ENCODE data around the gene ZBTB12. TPM values are rescaled to one million over a fixed set of nuclear protein-coding genes. Genes with fewer than 3 reads are reported as not detected.
A peak's percentile ranks its signal among the peaks of the same experiment; 100 is the strongest.
"Not testable (repeated sequence)": the region's sequence is repeated elsewhere in the genome, so short reads cannot be mapped to it uniquely, and the experiment has no call there.

The ZBTB12 gene
- total RNA-seq, 1 donor from 2014 or later, result 3.3 TPM

- intact Hi-C loops (cut with micrococcal nuclease), result no loop called here
- ATAC-seq (no peak), DNase-seq (no peak)
Observed at GRCh38 chr6:31927863-31928671, 26.2 kb upstream of the ZBTB12 start.

GRCh38 chr6:31927242-31927862 lies 25.5 kb upstream of the ZBTB12 start, which contains the start of gene C2:
C2 (plus strand) TSS chr6:31927717; CDS start chr6:31927753, 36 bp downstream.
- intact Hi-C loops (cut with micrococcal nuclease), result no loop called here
- ATAC-seq (peak; percentile 25), DNase-seq (no peak)

GRCh38 chr6:31922942-31923341 lies 21.1 kb upstream of the ZBTB12 start:
- ATAC-seq (no peak), DNase-seq (no peak)
- intact Hi-C loops (cut with micrococcal nuclease), result no loop called here

- DNase-seq, result no peak
- intact Hi-C loops (cut with micrococcal nuclease), result no loop called here
- no peak for ATAC-seq
Observed at GRCh38 chr6:31920811-31921210, 18.9 kb upstream of the ZBTB12 start.

- ATAC-seq (no peak), DNase-seq (no peak)
- intact Hi-C loops (cut with micrococcal nuclease), result no loop called here
Observed at GRCh38 chr6:31919624-31920303, 17.9 kb upstream of the ZBTB12 start.

GRCh38 chr6:31918069-31918720 lies 16.3 kb upstream of the ZBTB12 start:
- ATAC-seq (no peak), DNase-seq (no peak)
- intact Hi-C loops (cut with micrococcal nuclease), result no loop called here

- intact Hi-C loops (cut with micrococcal nuclease), result no loop called here
- DNase-seq, result no peak
- ATAC-seq, result no peak
Observed at GRCh38 chr6:31915756-31916155, 13.9 kb upstream of the ZBTB12 start.

- intact Hi-C loops (cut with micrococcal nuclease), result no loop called here
- ATAC-seq, result no peak
- DNase-seq, result no peak
Observed at GRCh38 chr6:31915351-31915750, 13.5 kb upstream of the ZBTB12 start.

GRCh38 chr6:31911826-31912585 lies 10.1 kb upstream of the ZBTB12 start:
- intact Hi-C loops (cut with micrococcal nuclease), result no loop called here
- ATAC-seq (no peak), DNase-seq (no peak)

- ATAC-seq; DNase-seq; intact Hi-C loops (cut with micrococcal nuclease): not testable (repeated sequence)
Observed at GRCh38 chr6:31909298-31909697, 7.4 kb upstream of the ZBTB12 start.

- intact Hi-C loops (cut with micrococcal nuclease), result no loop called here
- no peak for ATAC-seq
- no peak for DNase-seq
Observed at GRCh38 chr6:31908791-31909190, 6.9 kb upstream of the ZBTB12 start.

- DNase-seq; ATAC-seq; intact Hi-C loops (cut with micrococcal nuclease): not testable (repeated sequence)
Observed at GRCh38 chr6:31908255-31908654, 6.4 kb upstream of the ZBTB12 start.

GRCh38 chr6:31907158-31907813 lies 5.4 kb upstream of the ZBTB12 start:
- intact Hi-C loops (cut with micrococcal nuclease), result no loop called here
- peak; percentile 18 for ATAC-seq
- no peak for DNase-seq

GRCh38 chr6:31906727-31907126 lies 4.8 kb upstream of the ZBTB12 start:
- ATAC-seq; DNase-seq; intact Hi-C loops (cut with micrococcal nuclease): not testable (repeated sequence)

- intact Hi-C loops (cut with micrococcal nuclease), result no loop called here
- DNase-seq (no peak), ATAC-seq (no peak)
Observed at GRCh38 chr6:31906122-31906521, 4.2 kb upstream of the ZBTB12 start.

GRCh38 chr6:31905041-31905440 lies 3.2 kb upstream of the ZBTB12 start:
- no peak for ATAC-seq

GRCh38 chr6:31903957-31904356 lies 2.1 kb upstream of the ZBTB12 start:
- intact Hi-C loops (cut with micrococcal nuclease), result no loop called here
- DNase-seq, result no peak
- ATAC-seq, result no peak

More at GRCh38 chr6:31905041-31905440, 3.2 kb upstream of the ZBTB12 start:
- intact Hi-C loops (cut with micrococcal nuclease), result no loop called here
- DNase-seq, result no peak

- ATAC-seq, result peak; percentile 32
- peak; percentile 76 for DNase-seq
- intact Hi-C loops (cut with micrococcal nuclease), result no loop called here
Observed at GRCh38 chr6:31901415-31901952, 402 bp downstream of the ZBTB12 start.
